C4-2B (cell line): ENCODE data around the gene SKI.

ENCODE experiments used
- ZFX ChIP-seq: fragments of 450-650 bp; IDR thresholded peaks from 2 replicates; pipeline ENCODE4 v1.6.1; 2017
- TF ChIP-seq, protein P1 (sequence below): fragments of 450-650 bp; conservative IDR thresholded peaks from 2 replicates; pipeline ENCODE4 v1.5.1; 2017; ENCODE audit warnings: mild to moderate bottlenecking

DNA sequence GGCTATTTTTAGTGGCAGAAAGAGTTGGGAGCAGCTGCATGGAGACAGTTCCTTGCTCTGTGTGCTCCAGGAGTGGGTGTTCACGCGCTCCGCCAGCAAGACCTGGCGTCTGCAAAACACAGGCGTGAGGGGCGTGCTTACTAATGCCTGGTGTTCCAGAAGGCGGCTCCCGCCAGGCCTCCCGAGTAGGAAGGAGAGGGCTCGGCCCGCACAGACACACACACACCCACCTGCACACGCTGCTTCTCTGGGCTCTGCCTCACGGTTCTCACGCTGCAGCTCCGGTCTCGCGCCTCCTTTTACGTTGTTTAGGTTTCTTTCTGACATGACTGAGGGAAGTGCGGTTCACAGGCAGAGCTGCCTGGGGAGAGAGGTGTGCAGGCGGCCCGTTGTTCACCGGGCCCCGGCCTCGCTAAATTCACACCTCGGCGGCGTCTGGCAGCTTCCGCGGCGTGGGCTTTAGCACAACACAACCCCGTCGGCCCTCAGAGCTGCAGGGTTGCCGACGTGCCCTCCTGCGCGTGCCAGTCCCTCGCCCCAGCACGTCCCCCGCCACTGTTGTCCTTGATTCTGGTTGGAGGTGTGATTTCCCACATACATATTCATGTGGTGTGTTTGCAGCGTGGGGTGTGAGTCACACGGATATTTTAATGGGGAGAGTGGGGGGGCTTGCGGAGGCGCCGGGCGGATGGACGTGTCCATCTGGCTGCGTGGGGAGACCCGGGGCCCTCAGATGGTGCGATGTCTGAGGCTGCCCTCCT is 77.0 kb downstream of the SKI start:
- TF ChIP-seq, protein P1, sequence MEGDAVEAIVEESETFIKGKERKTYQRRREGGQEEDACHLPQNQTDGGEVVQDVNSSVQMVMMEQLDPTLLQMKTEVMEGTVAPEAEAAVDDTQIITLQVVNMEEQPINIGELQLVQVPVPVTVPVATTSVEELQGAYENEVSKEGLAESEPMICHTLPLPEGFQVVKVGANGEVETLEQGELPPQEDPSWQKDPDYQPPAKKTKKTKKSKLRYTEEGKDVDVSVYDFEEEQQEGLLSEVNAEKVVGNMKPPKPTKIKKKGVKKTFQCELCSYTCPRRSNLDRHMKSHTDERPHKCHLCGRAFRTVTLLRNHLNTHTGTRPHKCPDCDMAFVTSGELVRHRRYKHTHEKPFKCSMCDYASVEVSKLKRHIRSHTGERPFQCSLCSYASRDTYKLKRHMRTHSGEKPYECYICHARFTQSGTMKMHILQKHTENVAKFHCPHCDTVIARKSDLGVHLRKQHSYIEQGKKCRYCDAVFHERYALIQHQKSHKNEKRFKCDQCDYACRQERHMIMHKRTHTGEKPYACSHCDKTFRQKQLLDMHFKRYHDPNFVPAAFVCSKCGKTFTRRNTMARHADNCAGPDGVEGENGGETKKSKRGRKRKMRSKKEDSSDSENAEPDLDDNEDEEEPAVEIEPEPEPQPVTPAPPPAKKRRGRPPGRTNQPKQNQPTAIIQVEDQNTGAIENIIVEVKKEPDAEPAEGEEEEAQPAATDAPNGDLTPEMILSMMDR = no peak
- no peak for TF ChIP-seq ZFX
